ENCODE measurements around the gene AGER. TPM values are rescaled to one million over a fixed set of nuclear protein-coding genes. Genes with fewer than 3 reads are reported as not detected.
"Not testable (repeated sequence)": the region's sequence is repeated elsewhere in the genome, so short reads cannot be mapped to it uniquely, and the experiment has no call there.

The AGER gene
- total RNA-seq, 1 donor from 2014 or later = 1.8 TPM

DNA sequence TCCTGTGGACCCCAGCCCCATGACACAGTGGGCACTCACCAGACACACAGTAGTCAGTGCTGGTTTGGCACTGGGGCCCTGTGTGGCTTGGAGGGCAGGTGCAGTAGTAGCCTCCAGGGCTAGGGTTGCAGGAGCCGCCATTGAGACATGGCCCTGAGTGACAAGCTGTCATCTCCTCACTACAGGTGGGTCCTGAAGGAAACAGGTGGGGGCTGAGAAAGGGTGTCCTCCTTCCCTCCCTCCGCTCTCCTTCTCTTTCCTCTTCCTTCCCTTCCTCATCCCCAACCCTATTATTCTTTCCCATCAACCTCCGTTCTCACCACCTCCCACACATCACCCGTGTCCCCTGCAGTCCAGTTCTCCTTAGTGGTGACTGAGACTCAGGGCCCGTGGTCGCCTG lies 29.6 kb upstream of the AGER start:
- H3K9me3 ChIP-seq (replicated peaks) = no peaks in the 10 kb centered on the region
- TF ChIP-seq, protein P1, sequence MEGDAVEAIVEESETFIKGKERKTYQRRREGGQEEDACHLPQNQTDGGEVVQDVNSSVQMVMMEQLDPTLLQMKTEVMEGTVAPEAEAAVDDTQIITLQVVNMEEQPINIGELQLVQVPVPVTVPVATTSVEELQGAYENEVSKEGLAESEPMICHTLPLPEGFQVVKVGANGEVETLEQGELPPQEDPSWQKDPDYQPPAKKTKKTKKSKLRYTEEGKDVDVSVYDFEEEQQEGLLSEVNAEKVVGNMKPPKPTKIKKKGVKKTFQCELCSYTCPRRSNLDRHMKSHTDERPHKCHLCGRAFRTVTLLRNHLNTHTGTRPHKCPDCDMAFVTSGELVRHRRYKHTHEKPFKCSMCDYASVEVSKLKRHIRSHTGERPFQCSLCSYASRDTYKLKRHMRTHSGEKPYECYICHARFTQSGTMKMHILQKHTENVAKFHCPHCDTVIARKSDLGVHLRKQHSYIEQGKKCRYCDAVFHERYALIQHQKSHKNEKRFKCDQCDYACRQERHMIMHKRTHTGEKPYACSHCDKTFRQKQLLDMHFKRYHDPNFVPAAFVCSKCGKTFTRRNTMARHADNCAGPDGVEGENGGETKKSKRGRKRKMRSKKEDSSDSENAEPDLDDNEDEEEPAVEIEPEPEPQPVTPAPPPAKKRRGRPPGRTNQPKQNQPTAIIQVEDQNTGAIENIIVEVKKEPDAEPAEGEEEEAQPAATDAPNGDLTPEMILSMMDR (IDR thresholded peaks at IDR 0.05; ENCODE audit: borderline replicate concordance) = no peak
- intact Hi-C loops (cut with micrococcal nuclease) = no loop called here
- no peaks in the 10 kb centered on the region for H3K4me1 ChIP-seq
- H3K27me3 ChIP-seq (ENCODE audit: low read depth) = no peaks in the 10 kb centered on the region
- no peak for DNase-seq
- H3K36me3 ChIP-seq = peaks cover 35% of the 10 kb centered on the region
- H3K4me3 ChIP-seq = no peak overlapping the region
- no peak overlapping the region for H3K27ac ChIP-seq (replicated peaks)

- H3K4me1 ChIP-seq = no peaks in the 10 kb centered on the region
- no peak overlapping the region for H3K27ac ChIP-seq (replicated peaks)
- no peak overlapping the region for H3K4me3 ChIP-seq
- H3K9me3 ChIP-seq (replicated peaks) = no peaks in the 10 kb centered on the region
- intact Hi-C loops (cut with micrococcal nuclease) = no loop called here
- TF ChIP-seq, protein P1 (IDR thresholded peaks at IDR 0.05; ENCODE audit: borderline replicate concordance) = no peak
- DNase-seq = no peak
- H3K27me3 ChIP-seq (ENCODE audit: low read depth) = no peaks in the 10 kb centered on the region
- H3K36me3 ChIP-seq = peaks cover 28% of the 10 kb centered on the region
These were observed 28.2 kb upstream of the AGER start for GRCh38 chr6:32212076-32212760.

- intact Hi-C loops (cut with micrococcal nuclease); H3K27ac ChIP-seq (replicated peaks); H3K9me3 ChIP-seq (replicated peaks); H3K4me1 ChIP-seq; H3K27me3 ChIP-seq (ENCODE audit: low read depth); H3K4me3 ChIP-seq; DNase-seq: not testable (repeated sequence)
- H3K36me3 ChIP-seq = peaks cover 21% of the 10 kb centered on the region
These were observed 27.4 kb upstream of the AGER start for GRCh38 chr6:32211432-32211831.

DNA sequence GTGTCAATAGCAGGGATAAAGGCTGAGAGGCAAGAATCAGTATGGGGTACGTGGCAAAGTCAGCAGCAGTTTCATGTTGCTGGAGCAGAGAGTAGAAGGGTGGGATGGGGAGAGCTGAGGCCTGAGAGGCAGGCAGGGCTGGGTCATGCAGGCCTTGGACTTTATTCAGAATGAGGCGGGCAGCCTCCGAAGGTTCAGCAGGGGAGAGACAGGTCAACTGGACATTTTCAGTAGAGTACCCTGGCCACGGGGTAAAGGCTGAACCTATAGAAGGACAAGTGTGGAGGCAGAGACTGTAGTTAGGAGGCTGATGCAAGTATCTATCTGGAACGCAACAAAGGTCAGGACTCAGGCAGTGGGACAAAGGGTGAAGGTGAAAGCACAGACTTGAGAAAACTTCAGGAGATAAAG lies 26.1 kb upstream of the AGER start:
- Histone ChIP-seq H3K27me3 (ENCODE audit: low read depth) (no peaks in the 10 kb centered on the region), H3K4me1 (no peaks in the 10 kb centered on the region), H3K27ac (replicated peaks) (no peak overlapping the region), H3K9me3 (replicated peaks) (no peaks in the 10 kb centered on the region), H3K36me3 (peaks cover 19% of the 10 kb centered on the region), H3K4me3 (no peak overlapping the region)
- intact Hi-C loops (cut with micrococcal nuclease) = no loop called here
- TF ChIP-seq, protein P1 (IDR thresholded peaks at IDR 0.05; ENCODE audit: borderline replicate concordance) = no peak
- no peak for DNase-seq

DNA sequence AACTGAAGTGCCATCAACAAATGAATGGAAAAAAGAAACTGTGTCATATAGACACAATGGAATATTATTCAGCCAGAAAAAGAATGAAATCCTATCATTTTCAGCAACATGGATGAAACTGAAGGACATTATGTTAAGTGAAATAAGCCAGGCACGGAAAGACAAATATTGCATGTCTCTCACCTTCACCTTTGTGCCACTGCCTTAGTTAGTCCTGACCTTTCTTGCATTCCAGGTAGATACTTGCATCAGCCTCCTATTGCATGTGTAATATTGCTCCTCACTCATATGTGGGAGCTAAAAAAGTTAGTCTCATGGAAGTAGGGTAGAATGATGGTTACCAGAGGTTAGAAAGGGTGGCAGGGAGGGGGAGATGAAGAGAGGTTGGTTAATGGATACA lies 24.9 kb upstream of the AGER start:
- TF ChIP-seq, protein P1 (IDR thresholded peaks at IDR 0.05; ENCODE audit: borderline replicate concordance) = no peak
- peaks cover 2% of the 10 kb centered on the region for H3K27me3 ChIP-seq (ENCODE audit: low read depth)
- H3K4me1 ChIP-seq = no peaks in the 10 kb centered on the region
- H3K27ac ChIP-seq (replicated peaks) = no peak overlapping the region
- intact Hi-C loops (cut with micrococcal nuclease) = no loop called here
- no peak for DNase-seq
- H3K9me3 ChIP-seq (replicated peaks) = no peaks in the 10 kb centered on the region
- H3K4me3 ChIP-seq = no peak overlapping the region
- peaks cover 30% of the 10 kb centered on the region for H3K36me3 ChIP-seq

DNA sequence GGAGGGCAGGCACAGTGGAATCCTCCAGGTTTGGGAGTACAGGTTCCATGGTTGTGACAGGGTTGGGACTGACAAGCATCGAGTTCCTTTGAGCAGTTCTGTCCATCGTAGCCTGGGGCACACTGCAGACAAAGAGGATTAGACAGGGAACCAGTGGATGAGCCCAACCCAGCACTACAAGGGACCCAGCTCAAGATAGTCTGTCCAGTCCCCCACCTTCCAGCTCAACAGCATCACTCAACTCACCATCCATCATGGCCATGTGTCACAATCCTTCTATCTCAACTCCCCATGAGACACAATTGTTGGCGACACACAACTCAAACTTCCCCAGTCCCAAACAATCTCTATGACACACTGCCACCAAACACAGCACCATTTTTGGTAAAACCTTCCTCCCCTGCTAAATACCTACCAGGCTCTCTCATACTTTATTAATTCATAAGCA lies 20.2 kb upstream of the AGER start:
- intact Hi-C loops (cut with micrococcal nuclease) = no loop called here
- no peak for DNase-seq
- Histone ChIP-seq H3K27ac (replicated peaks) (no peak overlapping the region), H3K4me1 (no peaks in the 10 kb centered on the region), H3K36me3 (peaks cover 34% of the 10 kb centered on the region), H3K27me3 (ENCODE audit: low read depth) (peaks cover 27% of the 10 kb centered on the region), H3K4me3 (no peak overlapping the region), H3K9me3 (replicated peaks) (no peaks in the 10 kb centered on the region)
- TF ChIP-seq, protein P1 (IDR thresholded peaks at IDR 0.05; ENCODE audit: borderline replicate concordance) = no peak

Measured in left ventricle myocardium inferior (tissue), 1 donor.